ENCODE data around the gene ZNF580. TPM values are rescaled to one million over a fixed set of nuclear protein-coding genes. Genes with fewer than 3 reads are reported as not detected.
A peak's percentile ranks its signal among the peaks of the same experiment; 100 is the strongest.

Gene ZNF580
- total and polyA plus RNA-seq, 2 of the 13 experiments (the other 11 are each of a cell fraction or from before 2014, with no cell fraction given), result 4.4 to 6.0 TPM

DNA sequence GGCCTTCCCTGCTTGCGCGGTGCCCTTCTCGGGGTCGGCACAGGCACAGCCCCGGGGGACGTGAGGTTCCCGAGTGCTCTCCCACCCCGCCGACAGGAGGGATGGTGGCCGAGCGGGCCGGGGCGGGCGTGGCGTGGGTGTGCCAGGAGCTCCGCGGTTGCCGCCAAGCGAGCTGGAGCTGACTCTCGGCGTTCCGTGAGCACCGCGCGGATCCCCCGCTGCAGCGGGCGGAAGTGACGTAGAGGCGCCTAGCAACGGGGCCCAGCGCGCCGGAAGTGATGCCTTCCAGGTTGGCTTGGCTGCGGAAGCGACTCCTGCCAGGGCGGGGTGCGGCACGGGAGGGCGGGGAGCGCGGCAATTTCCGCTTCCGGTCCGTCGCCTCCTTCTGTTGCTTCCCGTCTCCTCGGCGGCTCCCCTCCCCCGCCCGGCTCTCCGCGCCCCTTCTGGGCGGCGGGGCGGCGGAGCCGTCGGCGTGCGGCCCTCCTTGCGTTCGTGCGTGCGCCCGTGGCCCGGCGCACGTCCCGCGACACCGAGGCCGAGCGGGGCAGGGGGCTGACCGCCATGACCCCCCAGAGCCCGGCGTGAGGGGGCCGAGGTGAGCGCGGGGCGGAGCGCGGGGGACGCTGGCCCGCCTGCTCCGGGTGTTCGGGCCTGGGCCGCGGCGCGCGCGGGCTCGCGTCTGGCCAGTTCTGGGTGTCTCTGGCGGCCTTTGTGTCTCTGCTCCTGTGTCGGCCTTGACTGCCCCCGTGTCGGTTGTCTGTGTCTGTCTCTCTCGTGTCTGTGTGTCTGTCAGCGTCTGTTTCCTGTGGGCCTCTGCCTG lies 34.2 kb downstream of the ZNF580 start, which contains the start of gene EPN1 (continued):
- TF ChIP-seq, protein P1, sequence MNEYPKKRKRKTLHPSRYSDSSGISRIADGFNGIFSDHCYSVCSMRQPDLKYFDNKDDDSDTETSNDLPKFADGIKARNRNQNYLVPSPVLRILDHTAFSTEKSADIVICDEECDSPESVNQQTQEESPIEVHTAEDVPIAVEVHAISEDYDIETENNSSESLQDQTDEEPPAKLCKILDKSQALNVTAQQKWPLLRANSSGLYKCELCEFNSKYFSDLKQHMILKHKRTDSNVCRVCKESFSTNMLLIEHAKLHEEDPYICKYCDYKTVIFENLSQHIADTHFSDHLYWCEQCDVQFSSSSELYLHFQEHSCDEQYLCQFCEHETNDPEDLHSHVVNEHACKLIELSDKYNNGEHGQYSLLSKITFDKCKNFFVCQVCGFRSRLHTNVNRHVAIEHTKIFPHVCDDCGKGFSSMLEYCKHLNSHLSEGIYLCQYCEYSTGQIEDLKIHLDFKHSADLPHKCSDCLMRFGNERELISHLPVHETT (CRISPR knock-in tag; conservative IDR thresholded peaks at IDR 0.05), result peak; percentile 79
- TF ChIP-seq ZNF292 (CRISPR knock-in tag; IDR thresholded peaks at IDR 0.05; ENCODE audit: borderline replicate concordance, low read depth) (no peak), MBD4 (IDR thresholded peaks at IDR 0.05; ENCODE audit: borderline replicate concordance, low read length) (no peak), ZNF329 (CRISPR knock-in tag; IDR thresholded peaks at IDR 0.05; ENCODE audit: low read depth) (no peak), ZNF768 (CRISPR knock-in tag; IDR thresholded peaks at IDR 0.05) (no peak), SOX6 (IDR thresholded peaks at IDR 0.05) (no peak), SOX6 (CRISPR knock-in tag; IDR thresholded peaks at IDR 0.05) (no peak), SKI (IDR thresholded peaks at IDR 0.05; ENCODE audit: partially characterized antibody) (peak; percentile 81), NFYB (CRISPR knock-in tag; IDR thresholded peaks at IDR 0.05) (no peak), ZIK1 (CRISPR knock-in tag; IDR thresholded peaks at IDR 0.05; ENCODE audit: borderline replicate concordance, low read depth) (no peak), ZNF749 (CRISPR knock-in tag; IDR thresholded peaks at IDR 0.05; ENCODE audit: borderline replicate concordance) (peak; percentile 18; the same call in 1 of the 2 replicates), FOXC1 (CRISPR knock-in tag; IDR thresholded peaks at IDR 0.05; ENCODE audit: borderline replicate concordance) (peak; percentile 57; the same call in 1 of the 2 replicates), NFIB (CRISPR knock-in tag; IDR thresholded peaks at IDR 0.05; ENCODE audit: borderline replicate concordance) (no peak)
- TF ChIP-seq, protein P2, sequence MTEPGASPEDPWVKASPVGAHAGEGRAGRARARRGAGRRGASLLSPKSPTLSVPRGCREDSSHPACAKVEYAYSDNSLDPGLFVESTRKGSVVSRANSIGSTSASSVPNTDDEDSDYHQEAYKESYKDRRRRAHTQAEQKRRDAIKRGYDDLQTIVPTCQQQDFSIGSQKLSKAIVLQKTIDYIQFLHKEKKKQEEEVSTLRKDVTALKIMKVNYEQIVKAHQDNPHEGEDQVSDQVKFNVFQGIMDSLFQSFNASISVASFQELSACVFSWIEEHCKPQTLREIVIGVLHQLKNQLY (CRISPR knock-in tag; IDR thresholded peaks at IDR 0.05), result no peak
- TF ChIP-seq, protein P3, sequence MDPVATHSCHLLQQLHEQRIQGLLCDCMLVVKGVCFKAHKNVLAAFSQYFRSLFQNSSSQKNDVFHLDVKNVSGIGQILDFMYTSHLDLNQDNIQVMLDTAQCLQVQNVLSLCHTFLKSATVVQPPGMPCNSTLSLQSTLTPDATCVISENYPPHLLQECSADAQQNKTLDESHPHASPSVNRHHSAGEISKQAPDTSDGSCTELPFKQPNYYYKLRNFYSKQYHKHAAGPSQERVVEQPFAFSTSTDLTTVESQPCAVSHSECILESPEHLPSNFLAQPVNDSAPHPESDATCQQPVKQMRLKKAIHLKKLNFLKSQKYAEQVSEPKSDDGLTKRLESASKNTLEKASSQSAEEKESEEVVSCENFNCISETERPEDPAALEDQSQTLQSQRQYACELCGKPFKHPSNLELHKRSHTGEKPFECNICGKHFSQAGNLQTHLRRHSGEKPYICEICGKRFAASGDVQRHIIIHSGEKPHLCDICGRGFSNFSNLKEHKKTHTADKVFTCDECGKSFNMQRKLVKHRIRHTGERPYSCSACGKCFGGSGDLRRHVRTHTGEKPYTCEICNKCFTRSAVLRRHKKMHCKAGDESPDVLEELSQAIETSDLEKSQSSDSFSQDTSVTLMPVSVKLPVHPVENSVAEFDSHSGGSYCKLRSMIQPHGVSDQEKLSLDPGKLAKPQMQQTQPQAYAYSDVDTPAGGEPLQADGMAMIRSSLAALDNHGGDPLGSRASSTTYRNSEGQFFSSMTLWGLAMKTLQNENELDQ (CRISPR knock-in tag; IDR thresholded peaks at IDR 0.05; ENCODE audit: borderline replicate concordance), result no peak
- TF ChIP-seq, protein P4, sequence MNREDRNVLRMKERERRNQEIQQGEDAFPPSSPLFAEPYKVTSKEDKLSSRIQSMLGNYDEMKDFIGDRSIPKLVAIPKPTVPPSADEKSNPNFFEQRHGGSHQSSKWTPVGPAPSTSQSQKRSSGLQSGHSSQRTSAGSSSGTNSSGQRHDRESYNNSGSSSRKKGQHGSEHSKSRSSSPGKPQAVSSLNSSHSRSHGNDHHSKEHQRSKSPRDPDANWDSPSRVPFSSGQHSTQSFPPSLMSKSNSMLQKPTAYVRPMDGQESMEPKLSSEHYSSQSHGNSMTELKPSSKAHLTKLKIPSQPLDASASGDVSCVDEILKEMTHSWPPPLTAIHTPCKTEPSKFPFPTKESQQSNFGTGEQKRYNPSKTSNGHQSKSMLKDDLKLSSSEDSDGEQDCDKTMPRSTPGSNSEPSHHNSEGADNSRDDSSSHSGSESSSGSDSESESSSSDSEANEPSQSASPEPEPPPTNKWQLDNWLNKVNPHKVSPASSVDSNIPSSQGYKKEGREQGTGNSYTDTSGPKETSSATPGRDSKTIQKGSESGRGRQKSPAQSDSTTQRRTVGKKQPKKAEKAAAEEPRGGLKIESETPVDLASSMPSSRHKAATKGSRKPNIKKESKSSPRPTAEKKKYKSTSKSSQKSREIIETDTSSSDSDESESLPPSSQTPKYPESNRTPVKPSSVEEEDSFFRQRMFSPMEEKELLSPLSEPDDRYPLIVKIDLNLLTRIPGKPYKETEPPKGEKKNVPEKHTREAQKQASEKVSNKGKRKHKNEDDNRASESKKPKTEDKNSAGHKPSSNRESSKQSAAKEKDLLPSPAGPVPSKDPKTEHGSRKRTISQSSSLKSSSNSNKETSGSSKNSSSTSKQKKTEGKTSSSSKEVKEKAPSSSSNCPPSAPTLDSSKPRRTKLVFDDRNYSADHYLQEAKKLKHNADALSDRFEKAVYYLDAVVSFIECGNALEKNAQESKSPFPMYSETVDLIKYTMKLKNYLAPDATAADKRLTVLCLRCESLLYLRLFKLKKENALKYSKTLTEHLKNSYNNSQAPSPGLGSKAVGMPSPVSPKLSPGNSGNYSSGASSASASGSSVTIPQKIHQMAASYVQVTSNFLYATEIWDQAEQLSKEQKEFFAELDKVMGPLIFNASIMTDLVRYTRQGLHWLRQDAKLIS (CRISPR knock-in tag; IDR thresholded peaks at IDR 0.05), result no peak
- TF ChIP-seq, protein P5, sequence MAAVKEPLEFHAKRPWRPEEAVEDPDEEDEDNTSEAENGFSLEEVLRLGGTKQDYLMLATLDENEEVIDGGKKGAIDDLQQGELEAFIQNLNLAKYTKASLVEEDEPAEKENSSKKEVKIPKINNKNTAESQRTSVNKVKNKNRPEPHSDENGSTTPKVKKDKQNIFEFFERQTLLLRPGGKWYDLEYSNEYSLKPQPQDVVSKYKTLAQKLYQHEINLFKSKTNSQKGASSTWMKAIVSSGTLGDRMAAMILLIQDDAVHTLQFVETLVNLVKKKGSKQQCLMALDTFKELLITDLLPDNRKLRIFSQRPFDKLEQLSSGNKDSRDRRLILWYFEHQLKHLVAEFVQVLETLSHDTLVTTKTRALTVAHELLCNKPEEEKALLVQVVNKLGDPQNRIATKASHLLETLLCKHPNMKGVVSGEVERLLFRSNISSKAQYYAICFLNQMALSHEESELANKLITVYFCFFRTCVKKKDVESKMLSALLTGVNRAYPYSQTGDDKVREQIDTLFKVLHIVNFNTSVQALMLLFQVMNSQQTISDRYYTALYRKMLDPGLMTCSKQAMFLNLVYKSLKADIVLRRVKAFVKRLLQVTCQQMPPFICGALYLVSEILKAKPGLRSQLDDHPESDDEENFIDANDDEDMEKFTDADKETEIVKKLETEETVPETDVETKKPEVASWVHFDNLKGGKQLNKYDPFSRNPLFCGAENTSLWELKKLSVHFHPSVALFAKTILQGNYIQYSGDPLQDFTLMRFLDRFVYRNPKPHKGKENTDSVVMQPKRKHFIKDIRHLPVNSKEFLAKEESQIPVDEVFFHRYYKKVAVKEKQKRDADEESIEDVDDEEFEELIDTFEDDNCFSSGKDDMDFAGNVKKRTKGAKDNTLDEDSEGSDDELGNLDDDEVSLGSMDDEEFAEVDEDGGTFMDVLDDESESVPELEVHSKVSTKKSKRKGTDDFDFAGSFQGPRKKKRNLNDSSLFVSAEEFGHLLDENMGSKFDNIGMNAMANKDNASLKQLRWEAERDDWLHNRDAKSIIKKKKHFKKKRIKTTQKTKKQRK (IDR thresholded peaks at IDR 0.05; ENCODE audit: low read length), result no peak
